A673 (cell line): ENCODE measurements around the gene CCDC80.

ENCODE experiments used
- EZH2 ChIP-seq: fragments of 200-600 bp; sonication (generic); IDR thresholded peaks from 2 replicates; pipeline ENCODE4 v1.6.1; 2017; ENCODE audit warnings: borderline replicate concordance, low read depth, mild to moderate bottlenecking, mixed read lengths, antibody characterized with exemption, low read length; ENCODE audit not compliant: poor library complexity, severe bottlenecking
- TF ChIP-seq, protein P1 (sequence below): fragments of 300-800, 200-600 bp; sonication (generic); conservative IDR thresholded peaks from 2 replicates; pipeline ENCODE4 v1.5.1; 2017; ENCODE audit warnings: low read depth, mild to moderate bottlenecking, antibody characterized with exemption, low read length, moderate library complexity, mixed read lengths

- TF ChIP-seq, protein P1, sequence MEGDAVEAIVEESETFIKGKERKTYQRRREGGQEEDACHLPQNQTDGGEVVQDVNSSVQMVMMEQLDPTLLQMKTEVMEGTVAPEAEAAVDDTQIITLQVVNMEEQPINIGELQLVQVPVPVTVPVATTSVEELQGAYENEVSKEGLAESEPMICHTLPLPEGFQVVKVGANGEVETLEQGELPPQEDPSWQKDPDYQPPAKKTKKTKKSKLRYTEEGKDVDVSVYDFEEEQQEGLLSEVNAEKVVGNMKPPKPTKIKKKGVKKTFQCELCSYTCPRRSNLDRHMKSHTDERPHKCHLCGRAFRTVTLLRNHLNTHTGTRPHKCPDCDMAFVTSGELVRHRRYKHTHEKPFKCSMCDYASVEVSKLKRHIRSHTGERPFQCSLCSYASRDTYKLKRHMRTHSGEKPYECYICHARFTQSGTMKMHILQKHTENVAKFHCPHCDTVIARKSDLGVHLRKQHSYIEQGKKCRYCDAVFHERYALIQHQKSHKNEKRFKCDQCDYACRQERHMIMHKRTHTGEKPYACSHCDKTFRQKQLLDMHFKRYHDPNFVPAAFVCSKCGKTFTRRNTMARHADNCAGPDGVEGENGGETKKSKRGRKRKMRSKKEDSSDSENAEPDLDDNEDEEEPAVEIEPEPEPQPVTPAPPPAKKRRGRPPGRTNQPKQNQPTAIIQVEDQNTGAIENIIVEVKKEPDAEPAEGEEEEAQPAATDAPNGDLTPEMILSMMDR: no peak
- TF ChIP-seq EZH2: no peak
These were observed 43.0 kb downstream of the CCDC80 start for GRCh38 chr3:112597945-112598344.
